HepG2 (cell line): ENCODE data around the gene AK8. TPM values are rescaled to one million over a fixed set of nuclear protein-coding genes. Genes with fewer than 3 reads are reported as not detected.

Source experiments
- ATAC-seq: fragments of 200-7000 bp; cut with Tn5 transposase; 3 replicates; pipeline ENCODE4 v1.9.1; 2020; ENCODE audit warnings: mild to moderate bottlenecking, moderate library complexity
- BruUV-seq: library from RNA; stranded (reverse); fragments of 400-500 nt; replicated peaks from 2 replicates; lab custom pipeline; 2021; lab: Mats Ljungman, UMichigan
- CTCF ChIA-PET: fragments of 300-600 bp; formaldehyde crosslinking; extraction: SDS; loops from one replicate; lab custom pipeline; 2021; ENCODE audit warnings: low total read pairs, inconsistent platforms, low intra/inter-chr PET ratio; lab: Yijun Ruan, JAX
- POLR2A ChIA-PET: fragments of 350-600 bp; sonication (Branson Sonifier 250); formaldehyde crosslinking; loops from one replicate; lab custom pipeline; 2020; ENCODE audit warnings: antibody characterized with exemption, inconsistent platforms; lab: Yijun Ruan, JAX
- DNase-seq: peaks from one replicate; pipeline ENCODE4 v3.0.0-alpha.2; 2015; ENCODE audit warnings: low spot score
- FAIRE-seq: peaks from 3 replicates; lab custom pipeline; 2011; peaks lifted over from hg19 to GRCh38; lab: Jason Lieb, UNC
- H2AFZ ChIP-seq: one replicate; pipeline ENCODE4 v1.6.1; 2011; ENCODE audit warnings: low read length, inconsistent platforms
- H3K27ac ChIP-seq: fragments of 300-600 bp; 3 replicates; pipeline ENCODE4 v1.8.0; 2011; ENCODE audit warnings: mixed run types, mild to moderate bottlenecking, mixed read lengths, low read length, inconsistent platforms; ENCODE audit not compliant: insufficient read depth; ENCODE audit errors: extremely low read length
- H3K27me3 ChIP-seq, 2 experiments: fragments of 200-600 bp in 1 of 2; 2 replicates in 1 of 2; 3 replicates in 1 of 2; pipeline versions ENCODE4 v1.6.0 to v1.8.0; 2011; ENCODE audit warnings: low read length in 2 of 2, mild to moderate bottlenecking in 2 of 2, moderate library complexity in 2 of 2, inconsistent platforms in 1 of 2; ENCODE audit not compliant: insufficient read depth in 2 of 2, control insufficient read depth in 1 of 2
- H3K36me3 ChIP-seq, 2 experiments: fragments of 200-600 bp in 1 of 2; replicated peaks in 1 of 2; 2 replicates in 1 of 2; 3 replicates in 1 of 2; pipeline versions ENCODE4 v1.5.1 to v1.8.0; 2011; ENCODE audit warnings: low read length in 2 of 2, inconsistent platforms in 1 of 2; ENCODE audit not compliant: insufficient read depth in 2 of 2, control insufficient read depth in 1 of 2
- H3K4me1 ChIP-seq: 2 replicates; pipeline ENCODE4 v1.5.1; 2012; ENCODE audit warnings: low read length, inconsistent platforms; ENCODE audit not compliant: insufficient read depth
- H3K4me2 ChIP-seq: 2 replicates; pipeline ENCODE4 v1.6.0; 2011; ENCODE audit warnings: low read depth, low read length, inconsistent platforms
- H3K4me3 ChIP-seq, 3 experiments: fragments of 200-600 bp in 1 of 3; sonication (generic), shearing (Covaris generic) in 1 of 3; replicated peaks in 1 of 3; 2 replicates each; pipeline ENCODE4 v1.5.1; 2011 to 2016; ENCODE audit warnings: low read length in 3 of 3, inconsistent platforms in 2 of 3, low read depth in 2 of 3, mild to moderate bottlenecking in 2 of 3, control low read depth in 1 of 3, mixed read lengths in 1 of 3; ENCODE audit not compliant: insufficient read depth in 1 of 3
- H3K79me2 ChIP-seq: one replicate; pipeline ENCODE4 v1.6.1; 2011; ENCODE audit warnings: low read length, inconsistent platforms; ENCODE audit not compliant: insufficient read depth
- H3K9ac ChIP-seq: 2 replicates; pipeline ENCODE4 v1.6.0; 2011; ENCODE audit warnings: mild to moderate bottlenecking, low read depth, low read length, inconsistent platforms; ENCODE audit not compliant: insufficient read depth
- H3K9me3 ChIP-seq: 2 replicates; pipeline ENCODE4 v1.5.1; 2012; ENCODE audit warnings: mild to moderate bottlenecking, low read length
- H4K20me1 ChIP-seq: 2 replicates; pipeline ENCODE4 v1.6.0; 2011; ENCODE audit warnings: inconsistent platforms, mild to moderate bottlenecking, low read length, moderate library complexity; ENCODE audit not compliant: insufficient read depth
- HIC2 ChIP-seq: sonication (generic); formaldehyde crosslinking; IDR thresholded peaks from 2 replicates; pipeline ENCODE4 v1.9.0; 2022; ENCODE audit warnings: low read depth, missing genetic modification reagents
- IKZF1 ChIP-seq: fragments of 450-650 bp; IDR thresholded peaks from 2 replicates; pipeline ENCODE4 v1.7.1; 2016
- KAT2B ChIP-seq: fragments of 150-350 bp; IDR thresholded peaks from 2 replicates; pipeline ENCODE4 v1.6.1; 2014; ENCODE audit warnings: low read depth, low read length, borderline replicate concordance
- MAF1 ChIP-seq: sonication (generic); formaldehyde crosslinking; IDR thresholded peaks from 2 replicates; pipeline ENCODE4 v1.5.0; 2020; ENCODE audit warnings: missing genetic modification reagents, borderline replicate concordance
- MATR3 ChIP-seq: sonication (generic); formaldehyde crosslinking; IDR thresholded peaks from 2 replicates; pipeline ENCODE4 v1.4.0; 2020; ENCODE audit warnings: missing genetic modification reagents
- MED13 ChIP-seq: sonication (generic); formaldehyde crosslinking; IDR thresholded peaks from 2 replicates; pipeline ENCODE4 v1.5.0; 2020; ENCODE audit warnings: missing genetic modification reagents
- SP2 ChIP-seq: sonication (generic); formaldehyde crosslinking; IDR thresholded peaks from 2 replicates; pipeline ENCODE4 v1.5.1; 2020; ENCODE audit warnings: mild to moderate bottlenecking, missing genetic modification reagents
- ZBTB8A ChIP-seq: sonication (generic); formaldehyde crosslinking; IDR thresholded peaks from 2 replicates; pipeline ENCODE4 v1.4.0; 2020; ENCODE audit warnings: mild to moderate bottlenecking, low read depth, missing genetic modification reagents, borderline replicate concordance
- ZNF350 ChIP-seq: sonication (generic); formaldehyde crosslinking; IDR thresholded peaks from 2 replicates; pipeline ENCODE4 v1.4.0; 2020; ENCODE audit warnings: mild to moderate bottlenecking, low read depth, missing genetic modification reagents, borderline replicate concordance
- ZNF576 ChIP-seq: sonication (generic); formaldehyde crosslinking; IDR thresholded peaks from 2 replicates; pipeline ENCODE4 v1.4.0; 2020; ENCODE audit warnings: mild to moderate bottlenecking, missing genetic modification reagents
- WGBS: methylation state at CpG from one replicate; pipeline ENCODE4 v1.1.6; 2017; ENCODE audit warnings: low lambda C conversion rate; 5-methylcytosine and 5-hydroxymethylcytosine counted together
- in situ Hi-C: cut with HindIII; loops from 2 replicates; pipeline ENCODE4 v1.10.0; 2017; ENCODE audit warnings: low pct_unique_long_range_greater_than_20kb; ENCODE audit not compliant: extremely low pct_ligation_motif_present
- intact Hi-C: fragments of 100-400 bp; cut with micrococcal nuclease; formaldehyde crosslinking; loops from one replicate; pipeline ENCODE4 v1.10.0; 2022; ENCODE audit not compliant: unreplicated experiment
- polyA plus RNA-seq, 8 experiments: library from polyadenylated mRNA; depleted of rRNA in 3 of 8; stranded (reverse) in 7 of 8; unstranded in 1 of 8; fragments of >200 nt; fragmentation: Illumina TruSeq in 4 of 8; extraction: Trizol in 4 of 8; gene quantifications; 2 replicates each; pipeline versions ENCODE4 v1.2.1 to v1.2.3, GENCODE V29; 2011 to 2016; ENCODE audit warnings: low read depth in 4 of 8, missing spikeins in 1 of 8, mixed read lengths in 1 of 8; ENCODE audit not compliant: insufficient read depth in 1 of 8
- total RNA-seq, 5 experiments: library from RNA; depleted of rRNA; stranded (reverse); fragments of >200 nt; fragmentation: Illumina TruSeq; extraction: Trizol; gene quantifications; 2 replicates each; pipeline ENCODE4 v1.2.3, GENCODE V29; 2016; ENCODE audit warnings: low read depth in 1 of 5
- TF ChIP-seq, protein P1 (sequence below): sonication (generic); formaldehyde crosslinking; IDR thresholded peaks from 2 replicates; pipeline ENCODE4 v1.5.1; 2020; ENCODE audit warnings: mild to moderate bottlenecking, moderate library complexity, missing genetic modification reagents

The AK8 gene
- total and polyA plus RNA-seq, 2 of the 13 experiments (the other 11 are each of a cell fraction or from before 2014, with no cell fraction given) = 0.11 TPM; not detected in 1

DNA sequence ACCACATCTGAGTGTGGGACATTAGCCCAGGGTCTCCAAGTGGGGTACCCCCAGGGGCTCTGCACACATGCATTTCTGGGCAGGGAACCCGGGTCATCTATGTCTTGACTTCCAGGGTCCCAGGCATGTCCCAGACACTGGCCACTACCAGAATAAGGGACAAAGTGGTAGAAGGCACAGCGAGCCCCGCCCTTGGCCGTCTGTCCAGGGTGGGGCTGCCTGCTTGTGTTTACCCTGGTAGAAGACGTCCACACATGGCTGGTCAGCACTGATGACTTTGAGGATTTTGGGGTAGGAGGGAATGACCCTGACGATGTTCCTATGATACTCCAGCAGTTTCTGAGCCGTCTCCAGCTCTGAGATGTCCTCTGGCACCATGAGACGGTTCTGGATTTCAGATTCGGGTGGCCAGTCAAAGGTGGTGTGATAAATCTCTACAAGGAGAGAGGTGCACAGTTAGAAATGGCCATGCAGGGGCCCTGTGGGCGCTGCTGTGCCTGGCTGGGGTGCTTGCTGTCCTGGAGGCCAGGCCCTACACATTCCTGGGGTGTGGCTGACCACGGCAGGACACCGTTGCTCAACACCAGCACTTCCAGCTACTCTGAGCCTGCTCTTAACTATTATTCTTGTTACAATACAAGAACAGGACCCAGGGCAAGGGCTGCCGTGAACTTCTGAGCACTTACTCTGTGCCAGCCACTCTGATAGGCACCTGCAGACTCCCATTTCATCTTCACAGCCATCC, 51.3 kb downstream of the AK8 start:
- Histone ChIP-seq H2AFZ (no peak overlapping the region), H3K36me3 (no peaks in the 10 kb centered on the region), H3K4me3 (no peak overlapping the region), H3K4me1 (no peaks in the 10 kb centered on the region), H3K27ac (no peak overlapping the region), H3K27me3 (peaks cover 5 to 25% of the 10 kb centered on the region in 2 experiments; a peak in 3 of 5 replicates), H3K4me2 (no peak overlapping the region), H3K9me3 (no peaks in the 10 kb centered on the region), H4K20me1 (no peaks in the 10 kb centered on the region), H3K9ac (no peak overlapping the region), H3K79me2 (no peaks in the 10 kb centered on the region)
- in situ Hi-C loops = no loop called here
- ATAC-seq (no peak), FAIRE-seq (no peak), DNase-seq (no peak)
- BruUV-seq = no TSS peak
- TF ChIP-seq ZNF350 (CRISPR knock-in tag) = no peak
- TF ChIP-seq KAT2B = no peak
- TF ChIP-seq MAF1 (CRISPR knock-in tag) = no peak
- TF ChIP-seq, protein P1, sequence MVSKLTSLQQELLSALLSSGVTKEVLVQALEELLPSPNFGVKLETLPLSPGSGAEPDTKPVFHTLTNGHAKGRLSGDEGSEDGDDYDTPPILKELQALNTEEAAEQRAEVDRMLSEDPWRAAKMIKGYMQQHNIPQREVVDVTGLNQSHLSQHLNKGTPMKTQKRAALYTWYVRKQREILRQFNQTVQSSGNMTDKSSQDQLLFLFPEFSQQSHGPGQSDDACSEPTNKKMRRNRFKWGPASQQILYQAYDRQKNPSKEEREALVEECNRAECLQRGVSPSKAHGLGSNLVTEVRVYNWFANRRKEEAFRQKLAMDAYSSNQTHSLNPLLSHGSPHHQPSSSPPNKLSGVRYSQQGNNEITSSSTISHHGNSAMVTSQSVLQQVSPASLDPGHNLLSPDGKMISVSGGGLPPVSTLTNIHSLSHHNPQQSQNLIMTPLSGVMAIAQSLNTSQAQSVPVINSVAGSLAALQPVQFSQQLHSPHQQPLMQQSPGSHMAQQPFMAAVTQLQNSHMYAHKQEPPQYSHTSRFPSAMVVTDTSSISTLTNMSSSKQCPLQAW (CRISPR knock-in tag) = no peak
- TF ChIP-seq ZBTB8A (CRISPR knock-in tag) = no peak
- no peak for TF ChIP-seq IKZF1
- no peak for TF ChIP-seq ZNF576 (CRISPR knock-in tag)
- TF ChIP-seq SP2 (CRISPR knock-in tag) = no peak
- TF ChIP-seq HIC2 = no peak
- no peak for TF ChIP-seq MATR3 (CRISPR knock-in tag)
- no peak for TF ChIP-seq MED13 (CRISPR knock-in tag)
- 26% methylated on average over 10 of the region's 13 CpGs for WGBS
- ChIA-PET CTCF (no interaction called here), POLR2A (no interaction called here)
- intact Hi-C loops = no loop called here
